H1 (cell line): Measurements from ENCODE around the gene TRIAP1. TPM values are rescaled to one million over a fixed set of nuclear protein-coding genes. Genes with fewer than 3 reads are reported as not detected.
A peak's percentile ranks its signal among the peaks of the same experiment; 100 is the strongest.

ENCODE experiments used
- CTCF ChIA-PET: fragments of 300-600 bp; sonication (Branson Sonifier 250); formaldehyde crosslinking; loops from one replicate; lab custom pipeline; 2021; ENCODE audit not compliant: partially characterized antibody; lab: Charles Lee
- POLR2A ChIA-PET: fragments of 300-600 bp; sonication (Branson Sonifier 250); formaldehyde crosslinking; loops from one replicate; lab custom pipeline; 2021; ENCODE audit warnings: inconsistent platforms; ENCODE audit not compliant: partially characterized antibody; lab: Charles Lee
- DNase-seq, 2 experiments: peaks; one replicate each; pipeline versions ENCODE4 v3.0.0 to v3.0.0-alpha.2; 2010 to 2022; ENCODE audit warnings: low spot score in 2 of 2, low read depth in 1 of 2, mixed read lengths in 1 of 2
- FAIRE-seq: peaks from 2 replicates; lab custom pipeline; 2011; peaks lifted over from hg19 to GRCh38; lab: Jason Lieb, UNC
- H2AFZ ChIP-seq: 2 replicates; pipeline ENCODE4 v1.8.1; 2012; ENCODE audit warnings: low read length, inconsistent platforms
- H2AK5ac ChIP-seq: 2 replicates; pipeline ENCODE4 v1.6.1; 2013; ENCODE audit warnings: low read depth, low read length
- H2BK120ac ChIP-seq: replicated peaks from 2 replicates; pipeline ENCODE3; 2013; ENCODE audit warnings: low read depth, low read length, inconsistent platforms
- H2BK12ac ChIP-seq: 2 replicates; pipeline ENCODE4 v1.6.1; 2013; ENCODE audit warnings: low read depth, low read length
- H2BK15ac ChIP-seq: 2 replicates; pipeline ENCODE4 v1.6.1; 2013; ENCODE audit warnings: low read length
- H2BK20ac ChIP-seq: 2 replicates; pipeline ENCODE4 v1.6.1; 2013; ENCODE audit warnings: low read length
- H2BK5ac ChIP-seq: 2 replicates; pipeline ENCODE4 v1.6.1; 2013; ENCODE audit warnings: low read depth, low read length
- H3K14ac ChIP-seq: 2 replicates; pipeline ENCODE4 v1.6.1; 2013; ENCODE audit warnings: inconsistent platforms; ENCODE audit not compliant: insufficient read length
- H3K18ac ChIP-seq: 2 replicates; pipeline ENCODE4 v1.6.1; 2013; ENCODE audit warnings: low read length; ENCODE audit errors: extremely low read depth
- H3K23ac ChIP-seq: 2 replicates; pipeline ENCODE4 v1.6.1; 2013; ENCODE audit warnings: inconsistent platforms; ENCODE audit not compliant: insufficient read length
- H3K23me2 ChIP-seq: 2 replicates; pipeline ENCODE4 v1.6.1; 2013; ENCODE audit warnings: low read depth, low read length
- H3K27ac ChIP-seq: 2 replicates; pipeline ENCODE4 v1.6.1; 2011; ENCODE audit warnings: low read depth, low read length, inconsistent platforms
- H3K27me3 ChIP-seq, 4 experiments: replicated peaks in 1 of 4; 1 replicate in 1 of 4; 2 replicates in 3 of 4; pipeline versions ENCODE4 v1.6.1 to v1.8.1; 2011 to 2013; ENCODE audit warnings: low read length in 3 of 4, mild to moderate bottlenecking in 3 of 4, inconsistent platforms in 2 of 4, mixed read lengths in 2 of 4, moderate library complexity in 1 of 4; ENCODE audit not compliant: control insufficient read depth in 3 of 4, insufficient read depth in 3 of 4; ENCODE audit errors: extremely low read depth in 1 of 4
- H3K36me3 ChIP-seq, 4 experiments: 2 replicates each; pipeline versions ENCODE4 v1.6.1 to v1.8.1; 2011 to 2013; ENCODE audit warnings: mild to moderate bottlenecking in 4 of 4, low read length in 3 of 4, moderate library complexity in 2 of 4, control low read depth in 1 of 4, inconsistent platforms in 1 of 4; ENCODE audit not compliant: insufficient read depth in 4 of 4, control insufficient read depth in 2 of 4
- H3K4ac ChIP-seq: replicated peaks from 2 replicates; pipeline ENCODE3; 2013; ENCODE audit warnings: low read length, low read depth, mixed read lengths, inconsistent platforms; ENCODE audit not compliant: insufficient read length
- H3K4me1 ChIP-seq, 4 experiments: replicated peaks in 1 of 4; 1 replicate in 1 of 4; 2 replicates in 3 of 4; pipeline versions ENCODE4 v1.6.1 to v1.8.1; 2011 to 2013; ENCODE audit warnings: low read length in 3 of 4, inconsistent platforms in 2 of 4, mixed read lengths in 1 of 4; ENCODE audit not compliant: insufficient read depth in 4 of 4, control insufficient read depth in 3 of 4
- H3K4me2 ChIP-seq, 2 experiments: 2 replicates each; pipeline versions ENCODE4 v1.6.1 to v1.8.1; 2011 to 2013; ENCODE audit warnings: low read depth in 2 of 2, low read length in 2 of 2, control low read depth in 1 of 2, inconsistent platforms in 1 of 2, mild to moderate bottlenecking in 1 of 2; ENCODE audit not compliant: insufficient read depth in 1 of 2
- H3K4me3 ChIP-seq, 4 experiments: fragments of 200-600, 300-600 bp in 1 of 4; sonication (generic), shearing (Covaris generic), sonication (Bioruptor Twin) in 1 of 4; 2 replicates each; pipeline versions ENCODE4 v1.5.1 to v1.8.1; 2011 to 2016; ENCODE audit warnings: low read length in 4 of 4, low read depth in 3 of 4, control low read depth in 2 of 4, inconsistent platforms in 2 of 4, mild to moderate bottlenecking in 2 of 4, mixed read lengths in 1 of 4, moderate library complexity in 1 of 4; ENCODE audit not compliant: insufficient read depth in 2 of 4; ENCODE audit errors: extremely low read depth in 1 of 4
- H3K56ac ChIP-seq: replicated peaks from 2 replicates; pipeline ENCODE3; 2013; ENCODE audit warnings: low read depth, mild to moderate bottlenecking, mixed read lengths, low read length, inconsistent platforms; ENCODE audit not compliant: insufficient read length
- H3K79me1 ChIP-seq: 2 replicates; pipeline ENCODE4 v1.6.1; 2013; ENCODE audit warnings: low read depth, low read length, control low read depth
- H3K79me2 ChIP-seq, 2 experiments: 2 replicates each; pipeline versions ENCODE4 v1.6.1 to v1.8.1; 2012 to 2013; ENCODE audit warnings: low read length in 2 of 2, mild to moderate bottlenecking in 2 of 2, inconsistent platforms in 1 of 2; ENCODE audit not compliant: insufficient read depth in 2 of 2, control insufficient read depth in 1 of 2
- H3K9ac ChIP-seq, 4 experiments: replicated peaks in 1 of 4; 1 replicate in 1 of 4; 2 replicates in 3 of 4; pipeline versions ENCODE4 v1.6.1 to v1.8.1; 2011 to 2013; ENCODE audit warnings: low read depth in 3 of 4, low read length in 3 of 4, control low read depth in 2 of 4, mild to moderate bottlenecking in 2 of 4, moderate library complexity in 2 of 4, inconsistent platforms in 1 of 4; ENCODE audit errors: extremely low read depth in 1 of 4
- H3K9me3 ChIP-seq, 2 experiments: 2 replicates each; pipeline versions ENCODE4 v1.6.1 to v1.8.1; 2012 to 2013; ENCODE audit warnings: mild to moderate bottlenecking in 2 of 2, moderate library complexity in 2 of 2, control low read depth in 1 of 2, inconsistent platforms in 1 of 2, low read depth in 1 of 2, low read length in 1 of 2, mixed read lengths in 1 of 2; ENCODE audit not compliant: insufficient read depth in 2 of 2
- H4K20me1 ChIP-seq, 2 experiments: replicated peaks in 1 of 2; 2 replicates each; pipeline versions ENCODE3 to v1.8.1; 2011 to 2013; ENCODE audit warnings: inconsistent platforms in 2 of 2, low read length in 2 of 2, mild to moderate bottlenecking in 1 of 2; ENCODE audit not compliant: insufficient read depth in 2 of 2, control insufficient read depth in 1 of 2
- H4K5ac ChIP-seq: 2 replicates; pipeline ENCODE4 v1.6.1; 2013; ENCODE audit warnings: low read length, low read depth, mixed read lengths, inconsistent platforms; ENCODE audit not compliant: insufficient read length
- H4K8ac ChIP-seq: 2 replicates; pipeline ENCODE4 v1.8.0; 2013; ENCODE audit warnings: mild to moderate bottlenecking, moderate library complexity, low read length, inconsistent platforms; ENCODE audit not compliant: insufficient read depth; ENCODE audit errors: extremely low read depth
- H4K91ac ChIP-seq: replicated peaks from 2 replicates; pipeline ENCODE3; 2013; ENCODE audit warnings: low read length, mixed read lengths, inconsistent platforms; ENCODE audit not compliant: insufficient read length
- SAP30 ChIP-seq: fragments of 300-600 bp; sonication (generic); IDR thresholded peaks from 2 replicates; pipeline ENCODE4 v1.7.1; 2012; ENCODE audit warnings: low read length, moderate library complexity, mild to moderate bottlenecking, inconsistent platforms; ENCODE audit not compliant: insufficient read depth, insufficient replicate concordance
- WGBS, 2 experiments: shearing (Covaris generic) in 1 of 2; methylation state at CpG; one replicate each; pipeline versions ENCODE4 v1.1.6 to v1.1.7; 2013 to 2015; ENCODE audit warnings: low lambda C conversion rate in 2 of 2, mixed read lengths in 2 of 2, inconsistent platforms in 1 of 2, low coverage in 1 of 2, missing lambda C conversion rate in 1 of 2; ENCODE audit not compliant: insufficient replicate concordance in 2 of 2, insufficient coverage in 1 of 2, insufficient read length in 1 of 2; ENCODE audit errors: extremely low coverage in 1 of 2, missing lambda C conversion rate in 1 of 2; 5-methylcytosine and 5-hydroxymethylcytosine counted together
- polyA plus RNA-seq, 7 experiments: library from polyadenylated mRNA; depleted of rRNA in 3 of 7; stranded (reverse) in 5 of 7; unstranded in 2 of 7; fragments of >200 nt in 5 of 7; fragments of 200-250 nt in 2 of 7; gene quantifications; 1 replicate in 5 of 7; 2 replicates in 1 of 7; 4 replicates in 1 of 7; pipeline versions ENCODE4 v1.2.1 to v1.2.3, GENCODE V29; 2011 to 2013; ENCODE audit warnings: missing spikeins in 2 of 7, mixed read lengths in 2 of 7
- total RNA-seq: library from RNA; stranded (reverse); fragmentation: NEBNext Ultra II Directional; extraction: Animal tissue kit (Norgen Biotek cat#: 25700); gene quantifications from 2 replicates; pipeline ENCODE4 v1.2.1, GENCODE V29; 2021
- TF ChIP-seq, protein P1 (sequence below): IDR thresholded peaks from 2 replicates; pipeline ENCODE4 v1.6.1; 2012; ENCODE audit warnings: low read length, inconsistent platforms
- TF ChIP-seq, protein P2 (sequence below): IDR thresholded peaks from 2 replicates; pipeline ENCODE4 v1.6.1; 2012; ENCODE audit warnings: inconsistent platforms

TRIAP1 gene
- total and polyA plus RNA-seq, 2 of the 8 experiments (the other 6 are each of a cell fraction or from before 2014, with no cell fraction given), result 42.0 to 63.4 TPM

GRCh38 chr12:120438495-120439198 lies 7.5 kb downstream of the TRIAP1 start:
- H3K9ac ChIP-seq, result peak overlapping the region; percentile 59 to 87 (median 78)
- H3K27me3 ChIP-seq, result no peaks in the 10 kb centered on the region
- peak overlapping the region; percentile 81 to 92 (median 90) for H3K4me3 ChIP-seq
- POLR2A ChIA-PET, result interaction anchor here (0.8 to 2.2 kb wide), 14 partner anchors 9 to 243 kb away, joined by 3 to 13 read pairs (median 6); partner anchors contain the start of genes DYNLL1, GATC, RNU4-1 and RNU4-2
- no peaks in the 10 kb centered on the region for H3K79me1 ChIP-seq
- 0 out of 2 replicates have a peak overlapping the region, but pooled peaks have one; percentile 29 for H4K8ac ChIP-seq
- H3K4me2 ChIP-seq, result peak overlapping the region; percentile 87 to 98
- peak overlapping the region; percentile 77; the same call in 1 of the 2 replicates for H2BK5ac ChIP-seq
- peak overlapping the region; percentile 10 for H3K56ac ChIP-seq
- H3K23me2 ChIP-seq, result peaks cover 2% of the 10 kb centered on the region; the same call in 1 of the 2 replicates
- peaks cover 9 to 27% of the 10 kb centered on the region in 2 experiments; a peak in 3 of 4 replicates for H3K79me2 ChIP-seq
- FAIRE-seq, result no peak
- no peak overlapping the region for H2BK12ac ChIP-seq
- H4K5ac ChIP-seq, result no peak overlapping the region
- no peak overlapping the region for H2AK5ac ChIP-seq
- no peak overlapping the region for H3K14ac ChIP-seq
- no peak overlapping the region for H2BK15ac ChIP-seq
- DNase-seq, result no peak
- WGBS, 2 experiments, result 46% methylated on average over 17 of the region's 17 CpGs; no CpG with 5 or more reads in 1 of the 2 experiments
- H3K23ac ChIP-seq, result no peak overlapping the region
- H4K20me1 ChIP-seq, result peaks cover 2 to 10% of the 10 kb centered on the region in 2 experiments
- no peak overlapping the region for H3K4ac ChIP-seq
- no peak overlapping the region for H4K91ac ChIP-seq
- no peak overlapping the region for H2AFZ ChIP-seq
- 0 out of 2 replicates have a peak overlapping the region, but pooled peaks have one; percentile 38 for H3K18ac ChIP-seq
- TF ChIP-seq, protein P1, sequence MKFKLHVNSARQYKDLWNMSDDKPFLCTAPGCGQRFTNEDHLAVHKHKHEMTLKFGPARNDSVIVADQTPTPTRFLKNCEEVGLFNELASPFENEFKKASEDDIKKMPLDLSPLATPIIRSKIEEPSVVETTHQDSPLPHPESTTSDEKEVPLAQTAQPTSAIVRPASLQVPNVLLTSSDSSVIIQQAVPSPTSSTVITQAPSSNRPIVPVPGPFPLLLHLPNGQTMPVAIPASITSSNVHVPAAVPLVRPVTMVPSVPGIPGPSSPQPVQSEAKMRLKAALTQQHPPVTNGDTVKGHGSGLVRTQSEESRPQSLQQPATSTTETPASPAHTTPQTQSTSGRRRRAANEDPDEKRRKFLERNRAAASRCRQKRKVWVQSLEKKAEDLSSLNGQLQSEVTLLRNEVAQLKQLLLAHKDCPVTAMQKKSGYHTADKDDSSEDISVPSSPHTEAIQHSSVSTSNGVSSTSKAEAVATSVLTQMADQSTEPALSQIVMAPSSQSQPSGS, result no peak
- TF ChIP-seq, protein P2, sequence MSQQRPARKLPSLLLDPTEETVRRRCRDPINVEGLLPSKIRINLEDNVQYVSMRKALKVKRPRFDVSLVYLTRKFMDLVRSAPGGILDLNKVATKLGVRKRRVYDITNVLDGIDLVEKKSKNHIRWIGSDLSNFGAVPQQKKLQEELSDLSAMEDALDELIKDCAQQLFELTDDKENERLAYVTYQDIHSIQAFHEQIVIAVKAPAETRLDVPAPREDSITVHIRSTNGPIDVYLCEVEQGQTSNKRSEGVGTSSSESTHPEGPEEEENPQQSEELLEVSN, result no peak
- peak; percentile 23 for TF ChIP-seq SAP30
- no peak overlapping the region for H2BK20ac ChIP-seq
- CTCF ChIA-PET, result interaction anchor here (0.7 to 13.9 kb wide), 29 partner anchors 9 to 144 kb away, joined by 3 to 310 read pairs (median 4); no protein-coding TSS in a partner anchor
- H3K36me3 ChIP-seq, result peaks cover 0 to 22% (median 10%) of the 10 kb centered on the region in 4 experiments; a peak in 4 of 8 replicates
- peaks cover 0 to 2% (median under 1%) of the 10 kb centered on the region in 4 experiments; a peak in 1 of 7 replicates for H3K4me1 ChIP-seq
- H3K9me3 ChIP-seq, result no peaks in the 10 kb centered on the region
- peak overlapping the region; percentile 58; the same call in 1 of the 2 replicates for H3K27ac ChIP-seq
- H2BK120ac ChIP-seq, result no peak overlapping the region
